Keratinocyte (primary cell): ENCODE data around the gene TMPRSS6. TPM values are rescaled to one million over a fixed set of nuclear protein-coding genes. Genes with fewer than 3 reads are reported as not detected.

ENCODE experiments used
- DNase-seq: peaks from one replicate; pipeline ENCODE4 v3.0.0-alpha.2; 2011; ENCODE audit warnings: low read depth, missing footprints, low spot score
- FAIRE-seq: peaks from 2 replicates; lab custom pipeline; 2011; peaks lifted over from hg19 to GRCh38; lab: Jason Lieb, UNC
- H2AFZ ChIP-seq: 2 replicates; pipeline ENCODE4 v1.6.0; 2012; ENCODE audit warnings: low read length, control low read depth, inconsistent platforms; ENCODE audit not compliant: control insufficient read depth
- H3K27ac ChIP-seq: 2 replicates; pipeline ENCODE4 v1.5.1; 2011; ENCODE audit warnings: low read length; ENCODE audit not compliant: control insufficient read depth, insufficient read depth
- H3K27me3 ChIP-seq: 3 replicates; pipeline ENCODE4 v1.6.0; 2011; ENCODE audit warnings: low read length; ENCODE audit not compliant: control insufficient read depth, insufficient read depth; ENCODE audit errors: extremely low read depth
- H3K36me3 ChIP-seq, 2 experiments: 2 replicates in 1 of 2; 3 replicates in 1 of 2; pipeline ENCODE4 v1.5.1; 2011; ENCODE audit warnings: low read length in 2 of 2, mild to moderate bottlenecking in 1 of 2; ENCODE audit not compliant: control insufficient read depth in 2 of 2, insufficient read depth in 2 of 2; ENCODE audit errors: extremely low read depth in 1 of 2
- H3K4me1 ChIP-seq: 3 replicates; pipeline ENCODE4 v1.5.1; 2011; ENCODE audit warnings: low read length; ENCODE audit not compliant: control insufficient read depth, insufficient read depth; ENCODE audit errors: extremely low read depth
- H3K4me2 ChIP-seq: 3 replicates; pipeline ENCODE4 v1.6.0; 2011; ENCODE audit warnings: low read depth, low read length; ENCODE audit not compliant: control insufficient read depth, insufficient read depth; ENCODE audit errors: extremely low read depth
- H3K4me3 ChIP-seq, 3 experiments: fragments of 200-600 bp in 1 of 3; sonication (generic) in 1 of 3; 2 replicates in 2 of 3; 3 replicates in 1 of 3; pipeline ENCODE4 v1.5.1; 2011 to 2016; ENCODE audit warnings: low read length in 3 of 3, mild to moderate bottlenecking in 3 of 3, control low read depth in 2 of 3, inconsistent platforms in 1 of 3, low read depth in 1 of 3, mixed read lengths in 1 of 3, mixed run types in 1 of 3, moderate library complexity in 1 of 3; ENCODE audit not compliant: control insufficient read depth in 2 of 3, insufficient read depth in 2 of 3; ENCODE audit errors: extremely low read depth in 1 of 3
- H3K79me2 ChIP-seq: 2 replicates; pipeline ENCODE4 v1.6.0; 2012; ENCODE audit warnings: low read length; ENCODE audit not compliant: control insufficient read depth, insufficient read depth
- H3K9ac ChIP-seq: 3 replicates; pipeline ENCODE4 v1.6.0; 2011; ENCODE audit warnings: low read length; ENCODE audit not compliant: control insufficient read depth, insufficient read depth; ENCODE audit errors: extremely low read depth
- H3K9me1 ChIP-seq: 3 replicates; pipeline ENCODE4 v1.6.0; 2011; ENCODE audit warnings: low read length; ENCODE audit not compliant: control insufficient read depth, insufficient read depth; ENCODE audit errors: extremely low read depth
- H3K9me3 ChIP-seq: 2 replicates; pipeline ENCODE4 v1.5.1; 2012; ENCODE audit warnings: low read depth, low read length; ENCODE audit not compliant: control insufficient read depth
- H4K20me1 ChIP-seq: 3 replicates; pipeline ENCODE4 v1.6.0; 2011; ENCODE audit warnings: low read length; ENCODE audit not compliant: control insufficient read depth, insufficient read depth; ENCODE audit errors: extremely low read depth
- CTCF ChIP-seq, 3 experiments: IDR thresholded peaks in 1 of 3; conservative IDR thresholded peaks in 1 of 3; optimal IDR thresholded peaks in 1 of 3; 2 replicates in 2 of 3; 3 replicates in 1 of 3; pipeline versions ENCODE3 to v1.5.1; 2011; ENCODE audit warnings: low read length in 3 of 3, mild to moderate bottlenecking in 3 of 3, moderate library complexity in 2 of 3, control low read depth in 1 of 3, inconsistent platforms in 1 of 3; ENCODE audit not compliant: insufficient read depth in 2 of 3; ENCODE audit errors: extremely low read depth in 1 of 3
- EZH2 ChIP-seq: IDR thresholded peaks from one replicate; pipeline ENCODE4 v1.6.1; 2012; ENCODE audit warnings: inconsistent platforms, mild to moderate bottlenecking, low read length, moderate library complexity
- dilution Hi-C: fragments of 300-500 bp; cut with MboI; formaldehyde crosslinking; loops from one replicate; pipeline ENCODE4 v1.7.0; 2020; ENCODE audit warnings: low sequenced_read_pairs; ENCODE audit not compliant: extremely low pct_ligation_motif_present
- polyA plus RNA-seq, 5 experiments: library from polyadenylated mRNA; depleted of rRNA in 3 of 5; stranded (reverse) in 3 of 5; stranded (forward) in 1 of 5; unstranded in 1 of 5; fragments of >200 nt; gene quantifications; 1 replicate in 1 of 5; 2 replicates in 3 of 5; 3 replicates in 1 of 5; pipeline versions ENCODE4 v1.2.1 to v1.2.3, GENCODE V29; 2011 to 2012; ENCODE audit warnings: missing spikeins in 2 of 5, low read depth in 1 of 5, low replicate concordance in 1 of 5

Gene TMPRSS6
- polyA plus RNA-seq, 1 donor (not counting 4 experiments of a cell fraction or from before 2014, with no cell fraction given), result not detected

DNA sequence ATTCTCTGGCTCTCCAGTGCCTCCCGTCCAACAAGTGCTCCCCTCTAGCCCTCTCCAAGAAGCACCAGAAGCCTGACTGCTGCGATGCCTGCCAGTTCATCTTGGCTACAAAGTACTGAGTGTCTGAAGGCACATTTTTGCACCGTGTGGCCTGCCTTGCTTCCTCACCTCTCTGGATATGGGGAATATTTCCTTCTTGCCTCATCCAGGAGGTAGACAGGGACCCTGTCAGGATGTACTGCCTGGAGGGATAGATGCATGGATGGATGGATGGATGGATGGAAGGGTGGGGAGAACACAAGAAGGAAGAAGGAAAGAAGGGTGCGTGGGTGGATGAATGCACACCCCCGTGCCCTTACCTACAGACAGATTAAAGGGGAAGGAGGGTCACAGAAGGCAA, 30.4 kb downstream of the TMPRSS6 start:
- H3K9me3 ChIP-seq, result no peaks in the 10 kb centered on the region
- H3K4me1 ChIP-seq, result no peaks in the 10 kb centered on the region
- H3K4me3 ChIP-seq, result no peak overlapping the region
- H2AFZ ChIP-seq, result no peak overlapping the region
- TF ChIP-seq CTCF (optimal IDR thresholded peaks at IDR 0.05 in 1 of 3, IDR thresholded peaks at IDR 0.05 in 1 of 3, conservative IDR thresholded peaks at IDR 0.05 in 1 of 3; ENCODE audit: extremely low read depth in 1 of 3, insufficient read depth in 2 of 3, low read length in 3 of 3) (no peak), EZH2 (no peak)
- no peak overlapping the region for H3K9ac ChIP-seq
- H3K4me2 ChIP-seq, result no peak overlapping the region
- H4K20me1 ChIP-seq, result no peaks in the 10 kb centered on the region
- no peaks in the 10 kb centered on the region for H3K9me1 ChIP-seq
- H3K36me3 ChIP-seq, result no peaks in the 10 kb centered on the region
- no peak overlapping the region for H3K27ac ChIP-seq
- H3K27me3 ChIP-seq, result peaks cover 3% of the 10 kb centered on the region
- no peaks in the 10 kb centered on the region for H3K79me2 ChIP-seq
- DNase-seq, result no peak
- dilution Hi-C loops, result no loop called here
- no peak for FAIRE-seq

GRCh38 chr22:37077802-37078448, 31.6 kb downstream of the TMPRSS6 start:
- H3K9me3 ChIP-seq, result no peaks in the 10 kb centered on the region
- H3K27me3 ChIP-seq, result peaks cover 3% of the 10 kb centered on the region
- H3K27ac ChIP-seq, result no peak overlapping the region
- dilution Hi-C loops, result no loop called here
- no peaks in the 10 kb centered on the region for H3K4me1 ChIP-seq
- no peaks in the 10 kb centered on the region for H3K79me2 ChIP-seq
- no peaks in the 10 kb centered on the region for H3K36me3 ChIP-seq
- no peak overlapping the region for H3K4me3 ChIP-seq
- H3K9ac ChIP-seq, result no peak overlapping the region
- no peak for TF ChIP-seq EZH2
- TF ChIP-seq CTCF (optimal IDR thresholded peaks at IDR 0.05 in 1 of 3, IDR thresholded peaks at IDR 0.05 in 1 of 3, conservative IDR thresholded peaks at IDR 0.05 in 1 of 3; ENCODE audit: extremely low read depth in 1 of 3, insufficient read depth in 2 of 3, low read length in 3 of 3), result peak; percentile 90 to 100 (median 93)
- FAIRE-seq, result no peak
- H2AFZ ChIP-seq, result no peak overlapping the region
- no peaks in the 10 kb centered on the region for H3K9me1 ChIP-seq
- no peaks in the 10 kb centered on the region for H4K20me1 ChIP-seq
- DNase-seq, result no peak
- no peak overlapping the region for H3K4me2 ChIP-seq
